HEK293 (cell line): ENCODE data around the gene POU2AF1.

ENCODE experiments used
- CTCF ChIP-seq: fragments of 450-650 bp; formaldehyde crosslinking; IDR thresholded peaks from 2 replicates; pipeline ENCODE4 v1.5.1; 2016; ENCODE audit warnings: missing biosample characterization, missing genetic modification characterization
- PRDM1 ChIP-seq: fragments of 450-650 bp; formaldehyde crosslinking; IDR thresholded peaks from 2 replicates; pipeline ENCODE4; 2016; ENCODE audit warnings: missing biosample characterization, missing genetic modification characterization
- ZNF701 ChIP-seq: fragments of 450-650 bp; formaldehyde crosslinking; IDR thresholded peaks from 2 replicates; pipeline ENCODE4 v1.5.1; 2016; ENCODE audit warnings: missing biosample characterization, missing genetic modification characterization
- ZNF747 ChIP-seq: fragments of 450-650 bp; formaldehyde crosslinking; IDR thresholded peaks from 2 replicates; pipeline ENCODE4 v1.5.1; 2016; ENCODE audit warnings: missing biosample characterization, missing genetic modification characterization
- ZXDB ChIP-seq: fragments of 450-650 bp; formaldehyde crosslinking; IDR thresholded peaks from 2 replicates; pipeline ENCODE4 v1.5.1; 2016; ENCODE audit warnings: missing biosample characterization, missing genetic modification characterization

GRCh38 chr11:111370270-111370901 lies 8.7 kb downstream of the POU2AF1 start:
- TF ChIP-seq ZNF701 = no peak
- TF ChIP-seq PRDM1 (tag by site-specific recombination) = no peak
- no peak for TF ChIP-seq CTCF (tag by site-specific recombination)
- TF ChIP-seq ZNF747 (tag by site-specific recombination) = no peak
- no peak for TF ChIP-seq ZXDB (tag by site-specific recombination)
